DND-41 (cell line): ENCODE results near the gene TMEM74B.

Source experiments
- CTCF ChIP-seq: IDR thresholded peaks from 2 replicates; pipeline ENCODE4 v1.5.1; 2012; ENCODE audit warnings: borderline replicate concordance, low read length, moderate library complexity, mild to moderate bottlenecking; ENCODE audit not compliant: poor library complexity, severe bottlenecking; ENCODE audit errors: extremely low read depth
- EZH2 ChIP-seq: IDR thresholded peaks from 3 replicates; pipeline ENCODE4 v1.6.1; 2012; ENCODE audit warnings: borderline replicate concordance, low read depth, mild to moderate bottlenecking, moderate library complexity, low read length, inconsistent platforms; ENCODE audit not compliant: severe bottlenecking

GRCh38 chr20:1191299-1191698 lies 6.5 kb upstream of the TMEM74B start:
- TF ChIP-seq EZH2 (no peak), CTCF (no peak)
